ENCODE data around the gene RGS11. TPM values are rescaled to one million over a fixed set of nuclear protein-coding genes. Genes with fewer than 3 reads are reported as not detected.
A peak's percentile ranks its signal among the peaks of the same experiment; 100 is the strongest.
"Not testable (repeated sequence)": the region's sequence is repeated elsewhere in the genome, so short reads cannot be mapped to it uniquely, and the experiment has no call there.

RGS11 gene
- total RNA-seq, 2 donors from 2014 or later, result 14.8 to 15.3 TPM

DNA sequence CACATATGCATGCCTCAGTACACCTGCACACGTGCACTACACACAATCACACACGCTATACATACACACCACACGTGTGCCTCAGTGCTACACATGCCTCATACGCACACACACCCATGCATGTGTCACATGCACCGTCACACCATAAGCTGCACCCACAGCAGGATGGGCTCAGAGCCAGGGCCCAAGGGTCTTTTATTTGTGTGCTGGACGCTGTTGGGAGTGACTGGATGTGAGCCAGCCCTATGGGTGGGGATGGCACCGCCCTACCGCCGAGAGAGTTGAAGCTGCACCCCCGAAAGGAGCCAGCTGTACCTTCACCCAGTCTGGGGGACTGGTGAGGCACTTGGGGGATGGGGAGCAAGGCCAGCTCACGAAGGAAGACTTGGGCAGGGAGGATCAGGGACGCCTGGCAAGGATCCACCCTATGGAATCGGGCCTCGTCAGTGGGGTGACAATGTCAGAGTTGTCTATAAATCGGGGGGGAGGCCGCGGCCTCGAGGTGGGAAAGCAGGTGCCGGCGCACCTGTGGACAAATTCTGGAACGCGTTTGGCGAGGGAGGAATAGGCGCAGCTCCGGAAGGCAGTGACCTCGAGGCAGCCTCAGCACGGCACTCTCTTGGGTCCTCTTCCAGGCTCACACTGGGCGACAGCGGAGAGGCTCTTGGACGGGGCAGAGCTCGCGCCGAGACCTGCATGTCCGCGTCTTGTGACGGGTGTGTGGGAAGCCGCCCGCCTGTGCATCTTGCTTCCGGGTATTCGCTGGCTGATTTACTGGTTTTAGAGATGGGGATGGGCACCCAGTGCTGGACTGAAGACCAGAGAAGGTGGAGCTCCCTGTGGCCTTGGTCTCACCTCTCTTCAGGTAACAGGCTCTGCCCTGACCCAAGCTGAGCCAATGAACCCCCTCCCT lies 7.3 kb downstream of the RGS11 start:
- intact Hi-C loops (cut with DNase I), result no loop called here
- ATAC-seq (no peak), DNase-seq (no peak)

DNA sequence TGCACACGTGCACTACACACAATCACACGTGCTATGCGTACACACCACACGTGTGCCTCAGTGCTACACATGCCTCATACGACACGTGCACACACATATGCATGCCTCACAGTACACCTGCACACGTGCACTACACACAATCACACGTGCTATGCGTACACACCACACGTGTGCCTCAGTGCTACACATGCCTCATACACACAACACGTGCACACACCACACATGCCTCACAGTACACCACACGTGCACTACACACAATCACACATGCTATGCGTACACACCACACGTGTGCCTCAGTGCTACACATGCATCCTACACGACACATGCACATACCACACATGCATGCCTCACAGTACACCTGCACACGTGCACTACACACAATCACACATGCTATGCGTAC lies 8.2 kb downstream of the RGS11 start:
- ATAC-seq; intact Hi-C loops (cut with DNase I); DNase-seq: not testable (repeated sequence)

DNA sequence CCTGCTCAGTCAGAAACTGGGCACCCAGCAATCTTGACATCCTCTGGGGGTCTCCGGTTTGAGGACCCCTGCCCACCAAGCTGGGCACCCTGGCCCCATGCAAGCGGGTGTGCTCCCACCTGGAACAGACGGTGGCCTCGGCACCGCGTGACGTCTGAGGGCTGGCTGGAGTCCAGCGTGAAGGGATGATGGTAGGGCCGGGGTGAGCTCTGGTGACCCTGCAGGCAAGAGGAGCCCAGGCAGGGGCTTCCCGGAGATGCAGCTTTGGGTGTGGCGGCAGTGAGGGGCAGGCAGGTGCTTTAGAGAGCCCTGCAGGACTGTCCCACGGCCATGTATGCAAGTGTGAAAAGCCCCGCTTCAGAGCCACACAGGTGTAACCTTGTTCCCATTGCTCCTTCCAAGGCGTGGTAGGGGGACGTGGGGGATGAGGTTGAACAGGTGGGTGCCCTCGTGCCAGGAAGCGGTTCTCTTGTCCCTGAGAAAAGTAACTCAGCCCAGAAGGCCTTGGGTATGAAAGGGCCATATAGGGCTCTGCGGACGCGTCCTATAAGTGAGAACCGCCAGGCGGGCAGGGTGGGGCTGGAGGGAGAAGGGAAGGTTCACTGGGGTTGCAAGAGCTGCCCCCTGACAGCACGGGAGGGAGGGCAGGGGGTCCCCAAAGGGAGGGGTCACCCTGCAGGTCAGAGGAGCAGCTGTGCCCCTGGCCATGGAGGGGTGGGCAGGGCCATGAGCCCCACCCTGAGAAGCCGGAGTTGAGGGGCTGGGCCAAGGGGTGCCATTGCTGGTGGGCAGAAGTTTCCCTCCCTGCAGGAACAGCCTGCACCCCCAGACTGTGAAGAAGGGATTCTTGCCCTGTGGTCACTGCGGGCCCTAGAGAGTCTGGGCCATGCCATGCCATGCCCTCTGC lies 9.2 kb downstream of the RGS11 start:
- intact Hi-C loops (cut with DNase I), result no loop called here
- DNase-seq (no peak), ATAC-seq (peak in 1 of 2 donors; percentile 3)

DNA sequence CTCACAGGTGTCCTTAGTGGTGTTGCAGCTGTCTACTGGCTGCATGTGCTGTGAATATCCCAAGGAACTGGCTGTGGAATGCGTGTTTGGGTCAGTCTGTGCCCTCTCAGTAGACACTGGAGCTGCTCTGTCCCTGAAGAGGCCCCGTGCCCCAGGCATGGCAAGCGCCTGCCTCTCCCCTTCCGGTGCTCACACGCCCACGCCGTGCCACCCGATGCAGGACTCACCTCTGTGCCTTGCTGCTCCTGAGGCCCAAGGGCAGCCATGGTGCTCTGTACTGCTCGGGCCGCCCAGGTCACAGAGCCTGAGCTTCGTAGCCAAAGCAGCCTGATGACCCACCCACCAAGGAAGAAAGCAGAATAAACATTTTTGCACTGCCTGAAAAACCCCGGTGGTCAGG lies 10.0 kb downstream of the RGS11 start:
- peak; percentile 5 to 35 for ATAC-seq
- intact Hi-C loops (cut with DNase I), result no loop called here
- DNase-seq, result no peak

DNA sequence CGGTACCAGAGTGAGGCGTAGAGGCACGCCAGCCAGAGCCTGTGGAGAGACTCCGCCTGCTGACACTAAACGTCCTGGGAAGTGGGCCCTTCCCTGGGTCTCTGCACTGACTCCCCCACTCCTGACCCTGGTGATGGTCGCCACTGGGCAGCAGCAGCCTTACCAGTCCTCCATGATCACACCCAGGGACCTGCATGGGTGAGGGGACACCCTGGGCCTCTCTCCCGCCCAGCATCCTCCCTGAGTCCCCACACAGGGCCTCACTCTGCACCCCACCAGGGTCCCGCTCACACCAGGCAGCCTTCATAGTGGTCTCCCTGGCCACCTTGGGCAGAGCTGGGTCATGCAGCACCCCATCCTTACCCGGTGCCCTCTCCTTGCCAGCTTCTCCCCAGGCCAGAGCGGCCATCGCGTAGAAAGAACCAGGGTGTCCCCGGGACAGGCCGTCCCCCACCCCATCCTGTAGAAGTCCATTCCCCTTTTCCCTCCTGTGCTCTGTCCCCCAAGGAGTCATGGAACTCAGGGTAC lies 10.7 kb downstream of the RGS11 start:
- ATAC-seq, result no peak
- intact Hi-C loops (cut with DNase I), result no loop called here
- no peak for DNase-seq

DNA sequence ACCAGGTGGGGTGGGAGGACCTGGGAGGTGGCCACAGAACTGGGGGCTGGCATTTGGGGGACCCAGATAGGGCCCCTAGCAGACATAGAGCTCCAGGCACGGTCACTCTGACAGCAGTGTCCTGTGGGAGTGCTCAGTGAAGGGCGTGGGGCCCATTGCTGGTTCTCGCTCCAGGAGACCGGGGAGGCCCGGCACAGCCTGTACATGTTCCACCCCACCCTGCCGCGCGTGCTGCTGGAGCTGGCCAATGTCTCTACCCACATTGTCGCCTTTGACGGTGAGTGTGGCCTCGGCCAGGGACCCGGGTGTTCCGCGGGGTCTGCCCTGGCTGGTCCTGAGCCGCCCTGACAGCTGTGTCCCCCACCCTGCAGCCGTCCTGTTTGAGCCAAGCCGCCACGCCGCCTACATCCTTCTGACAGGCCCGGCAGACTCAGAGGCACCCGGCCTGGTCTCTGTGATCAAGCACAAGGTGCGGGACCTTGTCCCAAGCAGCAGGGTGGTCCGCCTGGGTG lies 11.2 kb downstream of the RGS11 start:
- intact Hi-C loops (cut with DNase I), result no loop called here
- ATAC-seq, result no peak
- no peak for DNase-seq

DNA sequence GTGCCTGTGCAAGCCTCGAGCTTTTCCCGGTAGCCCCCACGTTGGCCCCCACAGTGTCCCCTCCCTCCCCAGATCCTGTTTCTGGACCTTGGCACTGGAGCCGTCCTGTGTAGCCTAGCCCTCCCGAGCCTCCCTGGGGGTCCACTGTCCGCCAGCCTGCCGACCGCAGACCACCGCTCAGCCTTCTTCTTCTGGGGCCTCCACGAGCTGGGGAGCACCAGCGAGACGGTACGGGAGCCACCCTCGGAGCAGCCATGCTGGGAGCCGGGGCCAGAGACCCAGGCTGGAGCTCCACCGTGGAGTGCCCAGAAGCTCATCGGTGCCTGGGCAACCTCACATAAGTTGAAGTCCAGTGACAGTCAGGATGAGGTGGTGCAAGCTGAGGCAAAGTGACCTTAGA lies 11.8 kb downstream of the RGS11 start:
- DNase-seq (no peak), ATAC-seq (no peak)
- intact Hi-C loops (cut with DNase I), result no loop called here

DNA sequence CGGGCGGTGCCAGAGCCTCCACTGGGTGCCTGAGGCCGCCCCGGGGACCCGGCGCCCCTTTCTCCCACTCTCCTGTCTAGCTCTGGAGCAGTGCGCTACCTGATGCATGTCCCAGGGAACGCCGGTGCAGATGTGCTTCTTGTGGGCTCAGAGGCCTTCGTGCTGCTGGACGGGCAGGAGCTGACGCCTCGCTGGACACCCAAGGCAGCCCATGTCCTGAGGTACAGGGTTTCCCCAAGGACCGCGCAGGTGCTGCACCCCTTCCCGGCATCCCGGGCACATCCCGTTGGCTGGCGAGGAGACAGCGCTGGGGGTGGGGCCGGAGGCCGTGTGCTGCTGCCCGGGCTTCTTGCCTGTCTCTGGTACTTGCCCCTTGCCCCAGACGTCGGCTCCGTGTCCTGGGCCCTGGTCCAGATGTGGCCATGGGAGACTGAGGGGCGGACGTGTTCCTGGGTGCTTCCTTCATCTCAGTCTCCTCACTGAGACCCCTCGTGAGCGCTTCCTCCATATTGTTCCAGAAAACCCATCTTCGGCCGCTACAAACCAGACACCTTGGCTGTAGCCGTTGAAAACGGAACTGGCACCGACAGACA lies 12.5 kb downstream of the RGS11 start:
- intact Hi-C loops (cut with DNase I), result no loop called here
- DNase-seq, result no peak
- ATAC-seq, result no peak

DNA sequence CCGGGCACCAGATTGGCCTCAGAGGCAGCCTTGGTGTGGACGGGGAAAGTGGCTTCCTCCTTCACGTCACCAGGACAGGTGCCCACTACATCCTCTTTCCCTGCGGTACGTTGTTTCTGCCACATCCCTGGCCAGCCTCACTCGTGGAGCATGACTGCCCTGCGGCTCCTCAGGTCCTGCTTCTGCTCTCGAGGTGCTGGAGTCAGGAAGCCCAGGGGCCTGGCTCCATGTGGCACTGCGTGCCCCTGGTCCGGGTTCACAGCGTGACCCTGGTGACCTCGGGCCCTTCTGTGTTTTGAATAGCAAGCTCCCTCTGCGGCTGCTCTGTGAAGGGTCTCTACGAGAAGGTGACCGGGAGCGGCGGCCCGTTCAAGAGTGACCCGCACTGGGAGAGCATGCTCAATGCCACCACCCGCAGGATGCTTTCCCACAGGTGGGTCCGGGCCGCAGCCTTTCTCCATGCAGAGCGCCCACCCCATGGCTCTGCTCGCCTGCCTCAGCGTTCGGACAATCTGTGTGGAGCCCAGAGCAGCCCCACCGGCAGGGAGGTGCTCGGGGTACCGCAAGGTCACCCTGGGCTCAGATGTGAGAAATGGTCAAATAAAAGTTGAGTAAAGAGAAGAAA lies 13.5 kb downstream of the RGS11 start:
- intact Hi-C loops (cut with DNase I), result no loop called here
- DNase-seq (no peak), ATAC-seq (no peak)

DNA sequence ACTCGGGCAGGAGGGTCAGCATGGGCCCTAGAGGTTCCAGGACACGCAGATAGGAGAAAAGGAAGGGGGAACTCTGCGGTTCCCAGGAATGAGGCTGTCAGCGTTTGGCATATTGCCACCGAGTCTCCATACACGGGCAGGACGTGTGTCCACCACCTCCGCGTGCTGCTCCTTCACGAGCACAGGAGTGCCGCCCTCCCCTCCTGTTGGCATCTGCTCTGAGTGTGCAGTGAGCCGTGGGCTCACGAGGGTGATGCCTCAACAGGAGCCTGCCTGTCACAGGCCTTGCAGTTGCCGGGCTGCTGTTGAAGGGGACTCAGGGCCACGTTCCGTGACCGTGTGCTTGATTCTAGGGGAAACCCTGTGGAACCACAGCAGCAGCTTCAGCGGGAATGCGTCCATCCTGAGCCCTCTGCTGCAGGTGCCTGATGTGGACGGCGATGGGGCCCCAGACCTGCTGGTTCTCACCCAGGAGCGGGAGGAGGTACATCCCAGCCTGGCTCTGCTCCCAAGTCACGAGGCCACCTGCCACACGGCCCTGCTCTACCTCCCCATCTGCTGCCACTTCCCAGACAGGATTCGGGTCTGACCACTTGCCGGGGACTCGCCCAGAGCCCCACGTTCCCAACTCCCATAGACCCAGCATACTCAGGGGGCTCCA lies 14.6 kb downstream of the RGS11 start:
- intact Hi-C loops (cut with DNase I), result no loop called here
- no peak for DNase-seq
- ATAC-seq, result peak; percentile 17 to 57

DNA sequence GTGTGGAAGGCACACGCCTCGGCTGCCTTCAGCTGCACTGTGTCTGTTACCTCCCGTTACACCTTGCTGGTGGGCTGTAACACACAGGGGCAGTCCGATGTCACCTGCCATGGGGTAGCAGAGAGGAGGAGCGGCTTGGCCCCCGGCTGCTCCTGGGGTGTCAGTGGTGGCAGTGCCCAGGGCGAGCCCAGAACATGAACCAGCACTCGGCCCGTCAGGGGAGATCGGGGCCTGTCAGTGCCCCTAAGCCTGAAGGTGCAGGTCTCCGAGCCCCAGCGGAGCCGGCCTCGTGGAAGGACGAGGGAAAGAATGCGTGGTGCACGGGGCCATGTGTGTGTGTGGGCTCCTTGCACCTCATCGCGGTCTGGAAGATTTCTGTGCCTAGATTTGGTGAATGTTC lies 15.4 kb downstream of the RGS11 start:
- ATAC-seq (no peak), DNase-seq (no peak)
- intact Hi-C loops (cut with DNase I), result no loop called here

DNA sequence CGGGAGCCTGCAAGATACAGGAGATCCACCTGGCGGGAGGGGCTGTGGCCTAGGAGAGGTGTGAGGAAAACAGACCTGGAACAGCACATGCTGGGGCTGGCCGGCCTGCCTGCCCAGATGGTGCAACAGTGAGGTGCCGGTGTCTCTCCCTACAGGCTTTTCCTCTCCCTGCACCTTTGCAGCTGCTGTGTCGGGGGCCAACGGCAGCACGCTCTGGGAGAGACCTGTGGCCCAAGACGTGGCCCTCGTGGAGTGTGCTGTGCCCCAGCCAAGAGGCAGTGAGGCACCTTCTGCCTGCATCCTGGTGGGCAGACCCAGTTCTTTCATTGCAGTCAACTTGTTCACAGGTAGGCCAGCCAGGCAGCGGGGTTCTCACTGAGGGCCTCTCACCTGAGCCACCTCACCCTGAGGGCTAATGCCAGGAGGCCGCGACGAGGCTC lies 15.9 kb downstream of the RGS11 start:
- intact Hi-C loops (cut with DNase I), result no loop called here
- DNase-seq (no peak), ATAC-seq (no peak)

DNA sequence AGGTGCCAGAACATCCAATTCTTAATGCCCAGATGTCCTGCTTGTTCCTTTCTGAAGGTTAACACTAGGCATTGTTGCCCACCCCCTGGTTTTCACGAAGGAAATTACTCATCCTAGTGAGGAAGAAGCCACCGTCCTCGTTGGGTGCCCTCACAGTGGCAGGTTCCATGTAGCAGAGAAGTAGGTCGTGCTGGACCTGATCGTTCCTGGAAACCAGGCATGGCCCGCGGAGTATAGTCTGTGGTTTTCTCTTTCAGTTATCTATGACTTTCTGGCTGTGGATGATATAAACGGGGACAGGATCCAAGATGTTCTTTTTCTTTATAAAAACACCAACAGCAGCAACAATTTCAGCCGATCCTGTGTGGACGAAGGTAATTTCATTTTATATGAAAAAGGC lies 16.5 kb downstream of the RGS11 start:
- intact Hi-C loops (cut with DNase I), result no loop called here
- no peak for ATAC-seq

DNA sequence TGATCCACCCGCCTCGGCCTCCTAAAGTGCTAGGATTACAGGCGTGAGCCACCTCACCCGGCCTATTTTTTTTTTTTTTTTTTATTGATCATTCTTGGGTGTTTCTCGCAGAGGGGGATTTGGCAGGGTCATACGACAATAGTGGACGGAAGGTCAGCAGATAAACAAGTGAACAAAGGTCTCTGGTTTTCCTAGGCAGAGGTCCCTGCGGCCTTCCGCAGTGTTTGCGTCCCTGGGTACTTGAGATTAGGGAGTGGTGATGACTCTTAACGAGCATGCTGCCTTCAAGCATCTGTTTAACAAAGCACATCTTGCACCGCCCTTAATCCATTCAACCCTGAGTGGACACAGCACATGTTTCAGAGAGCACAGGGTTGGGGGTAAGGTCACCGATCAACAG lies 17.7 kb downstream of the RGS11 start:
- intact Hi-C loops (cut with DNase I); DNase-seq; ATAC-seq: not testable (repeated sequence)

More for the DNA sequence above, 16.5 kb downstream of the RGS11 start:
- DNase-seq, result no peak

DNA sequence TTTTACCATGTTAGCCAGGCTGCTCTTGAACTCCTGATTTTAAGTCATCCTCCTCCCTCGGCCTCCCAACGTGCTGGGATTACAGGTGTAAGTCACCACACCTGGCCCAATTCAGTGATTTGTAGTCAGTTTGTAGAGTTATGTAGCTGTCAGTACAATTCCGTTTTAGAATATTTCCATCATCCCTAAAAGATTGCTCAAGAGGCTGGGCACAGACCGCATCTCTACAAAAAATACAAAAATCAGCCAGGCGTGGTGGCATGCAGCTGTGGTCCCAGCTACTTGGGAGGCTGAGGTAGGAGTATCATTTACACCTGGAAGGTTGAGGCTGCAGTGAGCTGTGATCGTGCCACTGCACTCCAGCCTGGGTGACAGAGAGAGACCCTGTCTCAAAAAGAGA lies 20.6 kb downstream of the RGS11 start:
- intact Hi-C loops (cut with DNase I), result no loop called here
- no peak for DNase-seq
- ATAC-seq, result no peak

DNA sequence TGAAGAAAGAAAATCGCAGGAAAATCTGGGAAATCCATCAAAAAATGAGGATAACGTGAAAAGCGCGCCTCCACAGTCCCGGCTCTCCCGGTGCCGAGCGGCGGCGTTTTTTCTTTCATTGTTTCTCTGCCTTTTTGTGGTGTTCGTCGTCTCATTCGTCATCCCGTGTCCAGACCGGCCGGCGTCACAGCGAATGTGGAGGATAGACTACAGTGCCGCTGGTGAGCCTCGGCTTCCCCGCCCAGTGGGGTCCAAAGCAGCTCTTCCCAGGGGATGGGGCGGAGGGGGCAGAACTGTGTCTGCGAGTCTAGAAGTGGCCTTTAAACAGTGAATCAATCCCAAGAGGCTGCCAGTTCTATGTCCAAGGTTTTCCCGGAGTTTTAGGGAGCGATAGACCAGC lies 21.3 kb downstream of the RGS11 start:
- ATAC-seq, result no peak
- intact Hi-C loops (cut with DNase I), result no loop called here
- DNase-seq, result no peak

DNA sequence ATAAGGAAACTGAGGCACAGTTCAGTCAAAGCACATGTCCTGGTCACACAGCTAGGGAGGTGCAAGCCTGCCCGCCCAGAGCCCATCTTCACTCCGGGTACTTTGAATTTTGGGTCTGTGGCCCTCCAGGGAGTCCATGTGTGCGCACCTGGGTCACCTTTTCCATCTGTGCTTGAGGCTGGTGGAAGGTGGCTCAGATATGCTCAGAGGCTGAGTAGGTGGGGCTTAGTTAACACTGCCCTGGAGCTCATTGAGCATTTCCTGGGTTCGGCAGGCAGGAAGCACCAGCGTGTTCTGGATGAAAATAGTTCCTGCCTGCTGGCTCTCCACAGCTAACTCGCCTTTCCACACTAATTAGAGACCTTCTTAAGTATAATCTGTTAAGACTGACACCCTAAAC lies 21.9 kb downstream of the RGS11 start:
- ATAC-seq, result no peak
- no peak for DNase-seq
- intact Hi-C loops (cut with DNase I), result no loop called here

Measured in left cardiac atrium (tissue), 4 donors.